K562 (cell line): Measurements from ENCODE around the gene C2. TPM values are rescaled to one million over a fixed set of nuclear protein-coding genes. Genes with fewer than 3 reads are reported as not detected.
A peak's percentile ranks its signal among the peaks of the same experiment; 100 is the strongest.

Experiments used
- ATAC-seq: fragments of 200-7000 bp; cut with Tn5 transposase; 3 replicates; pipeline ENCODE4 v1.9.1; 2020; ENCODE audit warnings: moderate library complexity
- BruUV-seq: library from RNA; stranded (reverse); fragments of 400-500 nt; replicated peaks from 2 replicates; lab custom pipeline; 2021; lab: Mats Ljungman, UMichigan
- CTCF ChIA-PET: fragments of 300-600 bp; formaldehyde crosslinking; extraction: SDS; loops from one replicate; lab custom pipeline; 2021; ENCODE audit warnings: low intra/inter-chr PET ratio; lab: Yijun Ruan, JAX
- POLR2A ChIA-PET: fragments of 300-600, 350-650 bp; sonication (Branson Sonifier 250); formaldehyde crosslinking; extraction: SDS; loops from one replicate; lab custom pipeline; 2021; ENCODE audit warnings: antibody characterized with exemption, inconsistent platforms; lab: Yijun Ruan, JAX
- DNase-seq, 4 experiments: peaks; one replicate each; pipeline versions ENCODE4 v3.0.0 to v3.0.0-alpha.2; 2011 to 2018; ENCODE audit warnings: low spot score in 3 of 4, mixed read lengths in 3 of 4; ENCODE audit errors: extremely low read depth in 1 of 4
- FAIRE-seq: peaks from 2 replicates; lab custom pipeline; 2011; peaks lifted over from hg19 to GRCh38; lab: Jason Lieb, UNC
- H2AFZ ChIP-seq: 2 replicates; pipeline ENCODE4 v1.6.0; 2011; ENCODE audit warnings: low read depth, low read length, control low read depth, inconsistent platforms
- H3K27ac ChIP-seq: fragments of 200-600 bp; 3 replicates; pipeline ENCODE4 v1.8.0; 2011; ENCODE audit warnings: low read depth, mild to moderate bottlenecking, control low read depth, inconsistent platforms, low read length, moderate library complexity, mixed read lengths; ENCODE audit errors: extremely low read depth
- H3K27me3 ChIP-seq, 2 experiments: fragments of 300-600 bp in 1 of 2; 2 replicates in 1 of 2; 3 replicates in 1 of 2; pipeline versions ENCODE4 v1.6.0 to v1.8.0; 2011; ENCODE audit warnings: inconsistent platforms in 2 of 2, low read length in 2 of 2, mild to moderate bottlenecking in 1 of 2, mixed read lengths in 1 of 2, moderate library complexity in 1 of 2; ENCODE audit not compliant: control insufficient read depth in 2 of 2, insufficient read depth in 2 of 2
- H3K36me3 ChIP-seq: fragments of 300-600 bp; 3 replicates; pipeline ENCODE4 v1.8.0; 2011; ENCODE audit warnings: mild to moderate bottlenecking, low read length, inconsistent platforms; ENCODE audit not compliant: control insufficient read depth, insufficient read depth
- H3K4me1 ChIP-seq, 2 experiments: fragments of 200-600 bp in 1 of 2; replicated peaks in 1 of 2; 2 replicates in 1 of 2; 3 replicates in 1 of 2; pipeline versions ENCODE4 v1.5.1 to v1.8.0; 2011; ENCODE audit warnings: inconsistent platforms in 2 of 2, low read length in 2 of 2, mild to moderate bottlenecking in 1 of 2, mixed read lengths in 1 of 2, moderate library complexity in 1 of 2; ENCODE audit not compliant: control insufficient read depth in 2 of 2, insufficient read depth in 2 of 2
- H3K4me2 ChIP-seq: 2 replicates; pipeline ENCODE4 v1.6.1; 2011; ENCODE audit warnings: low read length, control low read depth, inconsistent platforms, mixed read lengths; ENCODE audit not compliant: insufficient read depth
- H3K4me3 ChIP-seq: fragments of 200-600 bp; sonication (generic), shearing (Covaris generic); 2 replicates; pipeline ENCODE4 v1.5.1; 2016; ENCODE audit warnings: control low read depth, inconsistent platforms
- H3K79me2 ChIP-seq: fragments of 200-600 bp; 3 replicates; pipeline ENCODE4 v1.8.0; 2011; ENCODE audit warnings: low read length, inconsistent platforms; ENCODE audit not compliant: control insufficient read depth, insufficient read depth
- H3K9ac ChIP-seq, 2 experiments: 2 replicates each; pipeline versions ENCODE4 v1.6.0 to v1.6.1; 2011; ENCODE audit warnings: low read depth in 2 of 2, low read length in 2 of 2, control low read depth in 1 of 2, inconsistent platforms in 1 of 2, mild to moderate bottlenecking in 1 of 2, mixed read lengths in 1 of 2; ENCODE audit not compliant: insufficient read depth in 1 of 2
- H3K9me1 ChIP-seq: one replicate; pipeline ENCODE4 v1.6.0; 2011; ENCODE audit warnings: inconsistent platforms, mild to moderate bottlenecking, low read length, moderate library complexity; ENCODE audit not compliant: control insufficient read depth, insufficient read depth
- H3K9me3 ChIP-seq: replicated peaks from 2 replicates; pipeline ENCODE4 v1.5.1; 2011; ENCODE audit warnings: low read depth, low read length, inconsistent platforms; ENCODE audit not compliant: control insufficient read depth, insufficient read depth
- H4K20me1 ChIP-seq: replicated peaks from 2 replicates; pipeline ENCODE4 v1.6.1; 2011; ENCODE audit warnings: low read length, inconsistent platforms, mixed read lengths; ENCODE audit not compliant: control insufficient read depth, insufficient read depth
- NRF1 ChIP-seq, 2 experiments: fragments of 450-650 bp; IDR thresholded peaks in 1 of 2; conservative IDR thresholded peaks in 1 of 2; 2 replicates each; pipeline ENCODE4 v1.6.1; 2014; ENCODE audit warnings: mild to moderate bottlenecking in 2 of 2
- POLR2G ChIP-seq: fragments of 200-400 bp; formaldehyde crosslinking; IDR thresholded peaks from 2 replicates; pipeline ENCODE4 v1.6.1; 2017; ENCODE audit warnings: low read depth, mild to moderate bottlenecking, antibody characterized with exemption, low read length, moderate library complexity
- RBFOX2 ChIP-seq: fragments of 200-400 bp; formaldehyde crosslinking; IDR thresholded peaks from 2 replicates; pipeline ENCODE4 v1.6.1; 2017; ENCODE audit warnings: low read depth, mild to moderate bottlenecking, low read length, moderate library complexity
- SAFB2 ChIP-seq: fragments of 200-400 bp; formaldehyde crosslinking; IDR thresholded peaks from 2 replicates; pipeline ENCODE4 v1.6.1; 2018; ENCODE audit warnings: borderline replicate concordance, low read length, low read depth, moderate library complexity; ENCODE audit not compliant: severe bottlenecking
- TCF7L2 ChIP-seq: fragments of 150-350 bp; IDR thresholded peaks from 2 replicates; pipeline ENCODE4 v1.6.1; 2016; ENCODE audit warnings: low read depth, mild to moderate bottlenecking, low read length, moderate library complexity
- TRIM24 ChIP-seq, 2 experiments: fragments of 450-650 bp; IDR thresholded peaks; 2 replicates each; pipeline ENCODE4 v1.6.1; 2016
- ZBTB34 ChIP-seq: fragments of 250-450 bp; sonication (Bioruptor Pico); IDR thresholded peaks from 2 replicates; pipeline ENCODE4 v1.8.0; 2021; ENCODE audit warnings: mild to moderate bottlenecking, moderate library complexity
- ZNF512 ChIP-seq: IDR thresholded peaks from 2 replicates; pipeline ENCODE4 v1.6.1; 2016; ENCODE audit warnings: missing genetic modification characterization, missing compliant biosample characterization
- WGBS: fragments of 100-300 bp; shearing (Covaris generic); methylation state at CpG from one replicate; pipeline ENCODE4 v1.1.6; 2016; ENCODE audit warnings: low coverage, mixed read lengths; ENCODE audit not compliant: insufficient coverage; ENCODE audit errors: missing lambda C conversion rate; 5-methylcytosine and 5-hydroxymethylcytosine counted together
- in situ Hi-C: fragments of 300-500 bp; cut with MboI; formaldehyde crosslinking; loops from 4 replicates; pipeline ENCODE4 v1.15.0; 2018; ENCODE audit warnings: inconsistent platforms, mixed read lengths
- intact Hi-C: fragments of 100-400 bp; cut with micrococcal nuclease; formaldehyde crosslinking; loops from 2 replicates; pipeline ENCODE4 v1.14.2; 2022
- polyA plus RNA-seq, 8 experiments: library from polyadenylated mRNA; depleted of rRNA in 4 of 8; stranded (reverse) in 5 of 8; unstranded in 3 of 8; fragments of >200 nt; fragmentation: Nextera tagmentation in 2 of 8; fragmentation: Illumina TruSeq in 1 of 8; extraction: Ambion mirVana in 2 of 8; extraction: Trizol in 1 of 8; gene quantifications; 2 replicates each; pipeline versions ENCODE4 v1.2.1 to v1.2.3, GENCODE V29; 2011 to 2014; ENCODE audit warnings: inconsistent platforms in 1 of 8, missing spikeins in 1 of 8
- total RNA-seq, 7 experiments: library from RNA; depleted of rRNA in 6 of 7; stranded (reverse); fragments of >200 nt in 6 of 7; fragmentation: Illumina TruSeq in 2 of 7; extraction: Trizol in 2 of 7; gene quantifications; 2 replicates each; pipeline versions ENCODE4 v1.2.1 to v1.2.3, GENCODE V29; 2011 to 2021; ENCODE audit warnings: low replicate concordance in 1 of 7

C2 gene
- total and polyA plus RNA-seq, 9 of the 15 experiments (the other 6 are each of a cell fraction or from before 2014, with no cell fraction given), result 0.05 to 1.1 (median 0.39) TPM; not detected in 1

- Histone ChIP-seq H3K36me3 (peaks cover 65% of the 10 kb centered on the region), H3K27ac (no peak overlapping the region), H4K20me1 (no peaks in the 10 kb centered on the region), H3K4me1 (peaks cover 4 to 15% of the 10 kb centered on the region in 2 experiments; a peak in 4 of 5 replicates), H3K79me2 (peaks cover 28% of the 10 kb centered on the region), H3K27me3 (no peaks in the 10 kb centered on the region), H3K4me2 (no peak overlapping the region), H3K4me3 (no peak overlapping the region), H3K9ac (0 out of 4 replicates have a peak overlapping the region, but pooled peaks of 1 of the 2 experiments have one; percentile 32), H2AFZ (no peak overlapping the region), H3K9me3 (no peaks in the 10 kb centered on the region), H3K9me1 (no peaks in the 10 kb centered on the region)
- in situ Hi-C loops, result loop anchor here (10.0 kb wide), 1 partner anchor 90 kb away; no protein-coding TSS in a partner anchor
- BruUV-seq, result no TSS peak
- POLR2A ChIA-PET, result no interaction called here
- intact Hi-C loops, result no loop called here
- FAIRE-seq, result no peak
- DNase-seq, result no peak
- no peak for ATAC-seq
- 98% methylated on average over 23 of the region's 28 CpGs for WGBS
- CTCF ChIA-PET, result no interaction called here
- TF ChIP-seq TRIM24 (IDR thresholded peaks at IDR 0.05), result no peak
- peak; percentile 45; the same call in 1 of the 2 replicates for TF ChIP-seq RBFOX2
- TF ChIP-seq POLR2G, result 0 out of 2 replicates have a peak, but pooled peaks have one; percentile 21
- TF ChIP-seq TCF7L2, result no peak
- no peak for TF ChIP-seq ZBTB34 (CRISPR knock-in tag)
- no peak for TF ChIP-seq SAFB2
- TF ChIP-seq NRF1 (conservative IDR thresholded peaks at IDR 0.05 in 1 of 2, IDR thresholded peaks at IDR 0.05 in 1 of 2), result no peak
- TF ChIP-seq ZNF512 (tag), result no peak
Measured at GRCh38 chr6:31954511-31954910, 27.0 kb downstream of the C2 start.
